HG03139 (cell line): ENCODE measurements around the gene PRKACA.
"Not testable (repeated sequence)": the region's sequence is repeated elsewhere in the genome, so short reads cannot be mapped to it uniquely, and the experiment has no call there.

ENCODE experiments used
- ATAC-seq: cut with Tn5 transposase; IDR thresholded peaks from one replicate; pipeline ENCODE4 v1.9.1; 2021; ENCODE audit not compliant: unreplicated experiment

The PRKACA gene

DNA sequence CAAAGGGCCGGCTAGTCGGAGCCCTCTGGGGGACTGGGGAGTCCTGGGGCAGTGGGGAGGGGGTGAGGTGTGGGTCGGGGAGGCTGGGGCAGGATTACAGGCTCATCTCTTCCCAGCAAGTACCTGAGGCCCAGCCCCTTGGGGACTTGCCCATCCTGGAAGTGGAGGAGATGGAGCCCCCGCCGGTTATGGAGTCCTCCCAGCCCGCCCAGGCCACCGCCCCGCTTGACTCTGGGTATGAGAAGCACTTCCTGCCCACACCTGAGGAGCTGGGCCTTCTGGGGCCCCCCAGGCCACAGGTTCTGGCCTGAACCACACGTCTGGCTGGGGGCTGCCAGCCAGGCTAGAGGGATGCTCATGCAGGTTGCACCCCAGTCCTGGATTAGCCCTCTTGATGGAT is 65.6 kb downstream of the PRKACA start:
- no peak for ATAC-seq

- ATAC-seq = not testable (repeated sequence)
Observed at GRCh38 chr19:14050961-14051360, 66.6 kb downstream of the PRKACA start.

DNA sequence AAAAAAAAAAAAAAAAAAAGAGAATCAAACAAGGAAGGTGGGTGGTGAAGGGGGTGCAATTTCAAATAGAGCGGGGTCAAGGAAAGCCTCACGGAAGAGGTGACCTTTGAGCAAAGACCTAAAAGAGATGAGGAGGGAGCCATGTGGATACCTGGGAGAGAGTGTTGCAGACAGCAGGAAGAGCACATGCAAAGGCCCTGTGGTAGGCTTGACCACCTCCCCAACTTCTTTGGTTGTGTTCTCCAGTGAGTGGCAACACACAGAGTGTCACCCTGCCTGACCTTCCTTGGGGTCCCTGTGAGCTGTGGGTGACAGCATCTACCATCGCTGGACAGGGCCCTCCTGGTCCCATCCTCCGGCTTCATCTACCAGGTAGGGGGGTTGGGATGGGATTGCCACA is 67.0 kb downstream of the PRKACA start:
- no peak for ATAC-seq

GRCh38 chr19:14048443-14049153 is 69.0 kb downstream of the PRKACA start:
- no peak for ATAC-seq

DNA sequence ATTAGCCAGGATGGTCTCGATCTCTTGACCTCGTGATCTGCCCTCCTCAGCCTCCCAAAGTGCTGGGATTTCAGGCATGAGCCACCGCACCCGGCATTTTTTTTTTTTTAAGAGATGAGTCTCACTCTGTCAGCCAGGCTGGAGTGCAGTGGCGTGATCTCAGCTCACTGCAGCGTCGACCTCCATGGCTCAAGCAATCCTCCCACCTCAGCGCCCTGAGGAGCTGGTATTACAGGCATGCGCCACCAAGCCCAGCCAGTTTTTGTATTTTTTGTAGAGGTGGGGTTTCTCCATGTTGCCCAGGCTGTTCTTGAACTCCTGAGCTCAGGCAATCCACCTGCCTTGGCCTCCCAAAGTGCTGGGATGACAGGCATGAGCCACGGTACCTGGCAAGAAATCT is 69.7 kb downstream of the PRKACA start:
- not testable (repeated sequence) for ATAC-seq

DNA sequence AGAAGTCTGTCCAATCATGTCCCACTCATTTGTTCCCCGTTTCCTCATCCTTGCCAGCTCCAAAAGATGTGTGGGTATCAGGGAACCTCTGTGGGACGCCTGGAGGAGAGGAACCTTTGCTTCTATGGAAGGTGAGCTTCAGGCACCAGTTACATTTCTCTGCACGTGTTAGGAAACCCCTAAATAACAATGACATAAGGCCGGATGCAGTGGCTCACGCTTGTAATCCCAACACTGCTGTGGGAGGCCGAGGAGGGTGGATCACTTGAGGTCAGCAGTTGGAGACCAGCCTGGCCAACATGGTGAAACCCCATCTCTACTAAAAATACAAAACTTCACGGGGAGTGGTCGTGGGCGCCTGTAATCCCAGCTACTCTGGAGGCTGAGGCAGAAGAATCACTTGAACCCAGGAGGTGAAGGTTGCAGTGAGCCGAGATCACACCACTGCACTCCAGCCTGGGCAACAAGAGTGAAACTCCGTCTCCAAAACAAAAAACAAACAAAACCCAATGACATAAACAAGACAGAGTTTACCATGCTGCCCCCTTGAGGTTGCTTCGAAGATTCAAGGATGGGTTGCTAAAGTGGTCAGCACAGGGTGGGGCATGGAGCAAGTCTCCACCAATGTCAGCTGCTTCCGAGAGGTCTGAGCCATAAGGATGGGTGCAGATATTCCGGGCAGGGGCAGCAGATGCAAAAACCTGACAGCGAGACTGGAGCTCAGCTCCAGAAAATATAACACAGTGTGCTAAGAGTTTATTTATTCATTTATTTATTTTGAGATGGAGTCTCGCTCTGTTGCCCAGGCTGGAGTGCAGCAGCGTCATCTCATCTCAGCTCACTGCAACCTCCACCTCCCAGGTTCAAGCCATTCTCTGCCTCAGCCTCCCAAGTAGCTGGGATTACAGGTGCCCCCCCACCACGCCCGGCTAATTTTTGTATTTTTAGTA is 74.6 kb downstream of the PRKACA start:
- not testable (repeated sequence) for ATAC-seq
